HL-60 (cell line): ENCODE data around the gene STK32B.

Experiments used
- GABPA ChIP-seq: IDR thresholded peaks from 2 replicates; pipeline ENCODE4 v1.6.1; 2012; ENCODE audit warnings: low read depth
- POLR2AphosphoS5 ChIP-seq: IDR thresholded peaks from 2 replicates; pipeline ENCODE4 v1.6.1; 2012; ENCODE audit warnings: low read depth
- SPI1 ChIP-seq: IDR thresholded peaks from 2 replicates; pipeline ENCODE4 v1.6.1; 2012; ENCODE audit warnings: low read depth, mild to moderate bottlenecking, borderline replicate concordance
- TF ChIP-seq, protein P1 (sequence below): IDR thresholded peaks from one replicate; pipeline ENCODE4 v1.5.1; 2011; ENCODE audit warnings: low read length, control low read depth, inconsistent platforms; ENCODE audit not compliant: insufficient read depth

DNA sequence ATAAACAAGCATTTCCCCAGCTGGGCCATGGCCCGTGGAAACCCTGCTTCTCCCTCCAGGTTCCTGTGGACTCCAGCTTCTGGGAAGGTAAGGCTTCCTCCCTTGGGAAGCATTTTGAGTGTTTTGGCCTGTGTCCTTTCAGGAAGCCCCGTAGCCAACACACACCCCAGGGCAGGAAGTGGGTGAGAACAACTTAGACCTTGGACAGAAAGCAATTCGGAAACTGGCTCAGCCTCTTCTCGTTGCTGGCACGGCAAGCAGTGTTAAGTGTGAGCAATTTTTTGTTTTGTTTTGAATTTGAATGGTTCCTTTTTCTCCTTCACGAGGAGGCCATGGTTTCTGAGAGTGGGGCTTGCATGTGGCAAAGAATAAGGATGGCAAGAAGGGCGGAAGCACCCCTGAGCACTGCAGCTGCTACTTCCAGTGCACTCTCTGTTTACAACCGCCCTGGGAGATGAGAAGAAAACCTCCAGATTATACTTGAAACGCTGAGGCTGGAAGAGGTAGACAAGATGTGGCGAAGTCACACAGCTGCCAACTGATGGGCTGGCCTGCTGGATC lies 17.9 kb upstream of the STK32B start:
- TF ChIP-seq, protein P1, sequence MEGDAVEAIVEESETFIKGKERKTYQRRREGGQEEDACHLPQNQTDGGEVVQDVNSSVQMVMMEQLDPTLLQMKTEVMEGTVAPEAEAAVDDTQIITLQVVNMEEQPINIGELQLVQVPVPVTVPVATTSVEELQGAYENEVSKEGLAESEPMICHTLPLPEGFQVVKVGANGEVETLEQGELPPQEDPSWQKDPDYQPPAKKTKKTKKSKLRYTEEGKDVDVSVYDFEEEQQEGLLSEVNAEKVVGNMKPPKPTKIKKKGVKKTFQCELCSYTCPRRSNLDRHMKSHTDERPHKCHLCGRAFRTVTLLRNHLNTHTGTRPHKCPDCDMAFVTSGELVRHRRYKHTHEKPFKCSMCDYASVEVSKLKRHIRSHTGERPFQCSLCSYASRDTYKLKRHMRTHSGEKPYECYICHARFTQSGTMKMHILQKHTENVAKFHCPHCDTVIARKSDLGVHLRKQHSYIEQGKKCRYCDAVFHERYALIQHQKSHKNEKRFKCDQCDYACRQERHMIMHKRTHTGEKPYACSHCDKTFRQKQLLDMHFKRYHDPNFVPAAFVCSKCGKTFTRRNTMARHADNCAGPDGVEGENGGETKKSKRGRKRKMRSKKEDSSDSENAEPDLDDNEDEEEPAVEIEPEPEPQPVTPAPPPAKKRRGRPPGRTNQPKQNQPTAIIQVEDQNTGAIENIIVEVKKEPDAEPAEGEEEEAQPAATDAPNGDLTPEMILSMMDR: no peak
- TF ChIP-seq SPI1: no peak
- no peak for TF ChIP-seq GABPA
- TF ChIP-seq POLR2AphosphoS5: no peak
